Activated naive CD4-positive, alpha-beta T cell treated with anti-CD3 and anti-CD28 coated beads, Interleukin-2, amount 50 U/mL, for 72 hours (primary cell): ENCODE measurements around the gene KRT10. TPM values are rescaled to one million over a fixed set of nuclear protein-coding genes. Genes with fewer than 3 reads are reported as not detected.
"Not testable (repeated sequence)": the region's sequence is repeated elsewhere in the genome, so short reads cannot be mapped to it uniquely, and the experiment has no call there.

Experiments used
- ATAC-seq, 2 donors: fragments of 150-1000 bp; cut with Tn5 transposase; 2 replicates each; pipeline ENCODE4 v1.10.0; 2021; ENCODE audit warnings: mild to moderate bottlenecking in 2 of 2, moderate library complexity in 2 of 2
- DNase-seq, 2 donors: peaks; one replicate each; pipeline ENCODE4 v3.0.0; 2021 to 2022; ENCODE audit warnings: low spot score in 2 of 2
- H3K27ac Mint-ChIP-seq, 2 donors: one replicate each; pipeline ENCODE4 v1.8.0; 2022; ENCODE audit warnings: mild to moderate bottlenecking in 2 of 2, mixed read lengths in 2 of 2
- H3K36me3 Mint-ChIP-seq, 2 donors: one replicate each; pipeline ENCODE4 v1.8.0; 2022; ENCODE audit warnings: mixed read lengths in 2 of 2
- H3K9me3 Mint-ChIP-seq, 2 donors: one replicate each; pipeline ENCODE4 v1.8.0; 2022; ENCODE audit warnings: mixed read lengths in 2 of 2
- total RNA-seq, 2 donors: library from RNA; stranded (reverse); gene quantifications; one replicate each; pipeline ENCODE4 v1.2.3, GENCODE V29; 2022

KRT10 gene
- total RNA-seq, 2 donors from 2014 or later: 28.2 to 33.2 TPM

DNA sequence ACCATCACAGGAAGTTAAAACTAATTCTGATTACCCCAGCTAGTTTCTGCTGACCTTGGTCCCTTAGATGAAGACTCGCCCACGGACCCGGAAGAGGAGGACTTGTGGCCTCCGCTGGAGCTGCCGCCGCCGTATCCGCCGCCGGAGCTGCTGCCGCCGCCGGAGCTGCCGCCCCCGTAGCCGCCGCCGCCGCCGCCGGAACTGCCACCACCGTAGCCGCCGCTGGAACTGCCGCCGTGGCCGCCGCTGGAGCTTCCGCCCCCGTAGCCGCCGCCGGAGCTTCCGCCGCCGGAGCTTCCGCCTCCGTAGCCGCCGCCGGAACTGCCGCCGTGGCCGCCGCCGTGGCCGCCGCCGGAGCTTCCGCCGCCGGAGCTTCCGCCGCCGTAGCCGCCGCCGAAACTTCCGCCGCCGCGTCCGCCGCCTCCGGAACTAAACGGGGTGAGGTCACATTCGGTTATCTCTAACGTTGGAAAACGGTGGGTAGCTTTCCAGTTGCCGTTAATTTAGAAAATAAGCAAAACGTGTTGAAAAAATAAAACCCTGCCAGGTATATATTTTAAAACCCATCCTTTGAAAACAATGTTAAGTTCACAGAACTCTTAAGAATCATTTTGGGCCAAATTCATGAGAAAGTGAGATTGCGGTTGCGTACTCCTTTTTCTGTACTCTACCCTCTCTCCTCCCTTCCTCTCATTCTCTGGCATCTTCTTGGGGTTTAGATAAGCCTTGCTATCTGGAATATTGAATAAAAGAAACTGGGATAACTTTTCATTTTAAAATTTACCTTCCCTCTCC, 3.5 kb downstream of the KRT10 start:
- Mint-ChIP-seq H3K36me3 (peaks cover 20 to 27% of the 10 kb centered on the region in 2 donors), H3K9me3 (peaks cover 0 to 7% of the 10 kb centered on the region in 2 donors), H3K27ac (peak overlapping the region; percentile 96)
- peak; percentile 88 for DNase-seq
- ATAC-seq: peak; percentile 88 to 90

DNA sequence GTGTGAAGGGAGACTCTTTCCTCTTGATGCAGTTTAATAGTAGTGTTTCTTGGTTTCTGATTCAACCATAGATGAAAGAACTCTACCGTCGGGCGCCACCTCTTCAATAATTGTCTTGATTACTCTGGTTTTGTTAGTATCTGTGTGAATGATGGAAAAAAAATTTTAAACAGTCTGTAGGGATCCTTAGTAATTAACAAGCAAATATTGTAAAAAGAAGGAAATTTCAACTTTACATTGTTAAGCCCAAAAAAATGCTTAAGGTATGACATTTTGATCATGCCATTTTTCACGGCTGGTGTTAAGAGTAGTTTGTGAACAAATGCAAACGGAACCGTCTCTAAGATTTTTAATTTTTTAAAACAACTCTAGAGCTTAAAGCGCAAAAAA, 4.1 kb downstream of the KRT10 start:
- ATAC-seq (no peak), DNase-seq (no peak)
- peaks cover 0 to 7% of the 10 kb centered on the region in 2 donors for H3K9me3 Mint-ChIP-seq
- peak overlapping the region; percentile 96 for H3K27ac Mint-ChIP-seq
- peaks cover 20 to 27% of the 10 kb centered on the region in 2 donors for H3K36me3 Mint-ChIP-seq

DNA sequence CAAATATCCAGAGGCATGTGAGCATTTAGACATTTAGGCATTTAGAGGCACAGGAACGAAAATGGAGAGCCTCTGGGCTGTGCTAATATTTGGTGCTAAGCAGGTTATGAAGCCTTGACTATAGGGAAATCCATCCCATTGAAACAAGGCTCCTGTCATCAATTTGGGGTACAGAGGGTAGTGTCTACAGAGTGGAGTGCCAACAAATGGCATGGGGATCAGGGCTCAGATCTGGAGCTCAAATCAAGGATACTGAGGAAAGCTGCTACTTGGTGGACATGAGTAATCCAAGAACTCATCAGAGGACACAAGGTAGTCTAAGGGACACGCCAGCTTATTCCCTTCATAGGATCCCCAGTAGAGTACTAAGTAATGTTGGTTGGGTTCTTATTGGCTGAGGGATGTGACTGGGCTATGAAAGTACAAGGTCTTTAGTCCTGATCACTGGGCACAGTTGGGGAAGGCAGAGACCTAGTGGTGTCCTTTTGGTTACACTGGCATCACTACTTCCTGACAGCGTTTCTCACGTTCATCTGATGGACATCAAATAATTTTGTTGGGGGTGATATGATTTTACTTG, 5.2 kb downstream of the KRT10 start:
- ATAC-seq: no peak
- Mint-ChIP-seq H3K9me3 (peaks cover 0 to 7% of the 10 kb centered on the region in 2 donors), H3K36me3 (peaks cover 20 to 27% of the 10 kb centered on the region in 2 donors), H3K27ac (peak overlapping the region in 1 of 2 donors; percentile 96)
- DNase-seq: no peak

DNA sequence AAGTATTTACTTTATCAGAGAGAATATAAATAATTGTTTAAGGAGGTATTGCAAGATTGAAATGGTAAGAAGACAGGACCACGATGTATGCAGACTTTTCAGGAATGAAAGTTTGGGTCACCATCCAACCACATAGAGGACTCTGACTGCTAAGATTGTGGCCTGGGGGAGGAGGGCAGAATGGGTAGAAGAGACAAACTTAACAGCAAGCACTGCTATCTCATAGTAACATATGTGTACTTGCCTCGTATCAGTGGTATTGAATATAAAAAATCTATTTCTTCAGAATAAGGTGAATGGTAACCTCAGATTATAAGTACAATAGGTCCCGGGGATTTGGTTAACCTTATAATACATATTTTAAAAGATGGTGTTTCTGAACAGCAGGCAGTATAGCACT, 5.8 kb downstream of the KRT10 start:
- peaks cover 0 to 7% of the 10 kb centered on the region in 2 donors for H3K9me3 Mint-ChIP-seq

DNA sequence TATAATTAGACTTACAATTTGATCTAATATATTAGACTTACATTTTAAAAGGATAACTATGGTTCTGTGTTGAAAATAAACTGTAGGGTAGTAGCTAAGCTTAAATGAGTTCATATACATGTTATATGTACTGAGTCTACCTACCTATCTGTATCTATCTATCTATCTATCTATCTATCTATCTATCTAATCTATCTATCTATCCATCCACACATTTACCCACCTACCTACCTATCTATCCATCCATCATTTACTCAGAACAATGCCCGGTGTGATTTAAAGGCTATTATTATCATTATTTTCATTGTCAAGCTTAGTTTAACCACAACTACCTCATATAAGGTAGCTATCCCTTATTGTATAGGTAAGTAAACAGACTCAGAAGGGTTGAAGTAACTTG, 7.0 kb downstream of the KRT10 start:
- peaks cover 20 to 24% of the 10 kb centered on the region in 2 donors for H3K36me3 Mint-ChIP-seq

More for the DNA sequence above, 5.8 kb downstream of the KRT10 start:
- Mint-ChIP-seq H3K27ac (peak overlapping the region in 1 of 2 donors; percentile 96), H3K36me3 (peaks cover 20 to 27% of the 10 kb centered on the region in 2 donors)
- no peak for ATAC-seq
- DNase-seq: no peak

DNA sequence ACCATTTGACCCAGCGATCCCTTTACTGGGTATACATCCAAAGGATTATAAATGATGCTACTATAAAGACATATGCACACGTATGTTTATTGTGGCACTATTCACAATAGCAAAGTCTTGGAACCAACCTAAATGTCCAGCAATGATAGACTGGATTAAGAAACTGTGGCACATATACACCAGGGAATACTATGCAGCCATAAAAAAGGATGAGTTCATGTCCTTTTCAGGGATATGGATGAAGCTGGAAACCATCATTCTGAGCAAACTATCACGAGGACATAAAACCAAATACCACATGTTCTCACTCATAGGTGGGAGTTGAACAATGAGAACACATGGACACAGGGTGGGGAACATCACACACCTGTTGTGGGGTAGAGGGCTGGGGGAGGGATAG, 7.8 kb downstream of the KRT10 start:
- not testable (repeated sequence) for ATAC-seq, H3K27ac Mint-ChIP-seq, H3K9me3 Mint-ChIP-seq, DNase-seq
- peaks cover 15 to 19% of the 10 kb centered on the region in 2 donors for H3K36me3 Mint-ChIP-seq

More for the DNA sequence above, 7.0 kb downstream of the KRT10 start:
- H3K9me3 Mint-ChIP-seq: peaks cover 0 to 7% of the 10 kb centered on the region in 2 donors
- no peak overlapping the region for H3K27ac Mint-ChIP-seq
- ATAC-seq (no peak), DNase-seq (no peak)

DNA sequence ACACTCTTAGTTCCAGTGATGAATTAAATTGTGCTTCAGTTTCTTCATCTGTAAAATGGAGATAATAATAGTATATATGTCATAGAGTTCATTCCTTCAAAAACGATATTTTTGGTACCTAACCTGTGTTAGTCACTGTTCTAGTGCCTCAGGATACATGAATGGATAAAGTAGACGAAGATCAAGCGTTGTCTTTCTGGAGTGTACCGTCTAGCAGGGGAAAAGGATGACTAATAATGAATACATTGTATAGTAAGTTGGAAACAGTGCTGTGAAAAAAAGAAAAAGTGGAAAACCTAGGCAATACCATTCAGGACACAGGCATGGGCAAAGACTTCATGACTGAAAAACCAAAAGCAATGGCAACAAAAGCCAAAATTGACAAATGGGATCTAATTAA, 8.6 kb downstream of the KRT10 start:
- DNase-seq (no peak), ATAC-seq (no peak)
- Mint-ChIP-seq H3K9me3 (peaks cover 0 to 7% of the 10 kb centered on the region in 2 donors), H3K27ac (no peak overlapping the region), H3K36me3 (peaks cover 15 to 19% of the 10 kb centered on the region in 2 donors)

DNA sequence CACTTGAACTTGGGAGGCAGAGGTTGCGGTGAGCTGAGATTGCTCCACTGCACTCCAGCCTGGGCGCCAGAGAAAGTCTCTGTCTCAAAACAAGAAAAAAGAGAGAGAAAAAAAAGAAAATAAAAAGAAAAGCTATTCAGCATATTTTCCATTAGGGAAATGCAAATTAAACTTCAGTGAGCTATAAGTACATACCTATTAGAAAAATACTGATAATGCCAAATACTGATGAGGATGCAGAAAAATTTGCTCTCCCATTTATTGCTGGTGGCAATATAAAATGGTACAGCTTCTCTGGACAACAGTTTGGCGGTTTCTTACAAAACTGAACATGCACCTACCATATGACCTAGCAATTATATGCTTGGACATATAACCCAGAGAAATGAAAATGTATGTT, 9.8 kb downstream of the KRT10 start:
- H3K9me3 Mint-ChIP-seq: peaks cover 0 to 7% of the 10 kb centered on the region in 2 donors
- DNase-seq (no peak), ATAC-seq (no peak)
- peaks cover 9% of the 10 kb centered on the region in 2 donors for H3K36me3 Mint-ChIP-seq
- no peak overlapping the region for H3K27ac Mint-ChIP-seq

DNA sequence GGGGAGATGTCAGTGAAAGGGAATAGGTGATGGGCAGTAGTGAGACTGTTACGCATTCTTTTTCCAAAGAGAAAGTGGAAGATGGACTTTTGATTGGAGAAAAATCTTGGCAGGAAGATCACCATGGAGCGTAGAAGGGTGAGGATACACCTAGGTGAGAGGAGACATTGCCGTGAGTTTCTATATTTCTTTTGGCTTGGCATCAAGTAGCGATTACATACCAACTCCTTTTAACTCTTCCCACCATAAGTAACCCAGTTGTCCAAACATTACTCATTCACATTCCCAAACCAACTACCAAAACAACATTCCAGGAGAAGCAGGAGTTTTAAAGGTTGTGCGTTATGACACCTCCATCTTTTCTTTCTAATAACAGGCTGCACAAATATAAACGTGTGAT, 11.9 kb downstream of the KRT10 start:
- DNase-seq (no peak), ATAC-seq (no peak)
- H3K27ac Mint-ChIP-seq: no peak overlapping the region
- no peaks in the 10 kb centered on the region for H3K36me3 Mint-ChIP-seq
- no peaks in the 10 kb centered on the region for H3K9me3 Mint-ChIP-seq

DNA sequence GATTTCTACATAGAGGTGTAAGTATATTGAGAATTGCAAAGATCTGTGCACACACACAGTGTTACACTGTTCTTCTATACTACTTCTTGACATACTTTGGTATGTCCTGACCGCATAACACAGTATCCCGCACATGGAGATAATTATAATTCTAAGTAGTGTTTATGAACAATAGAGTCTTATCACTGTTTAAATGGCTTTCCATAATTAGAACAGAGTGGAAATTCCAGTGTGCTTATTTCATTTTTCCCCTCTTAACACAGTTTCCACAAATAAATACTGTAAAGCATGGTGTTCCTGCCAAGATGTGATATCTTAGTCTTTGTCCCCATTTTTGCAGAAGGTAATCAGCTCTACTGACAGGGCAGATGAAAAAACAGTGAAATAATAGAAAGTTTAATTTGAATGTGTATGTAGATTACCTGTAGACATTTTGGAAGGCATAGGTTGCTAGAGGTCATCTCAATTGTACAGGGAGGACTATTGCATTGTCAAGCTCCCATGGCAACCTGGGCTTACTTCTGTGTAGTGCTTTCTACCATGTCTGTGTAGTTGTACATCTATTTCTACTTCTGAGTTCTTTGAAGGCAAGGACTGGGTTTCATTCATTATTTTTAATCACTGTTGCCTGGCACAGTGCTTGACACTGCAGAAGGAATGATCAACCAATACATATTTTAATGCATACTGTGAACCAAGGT, 12.5 kb downstream of the KRT10 start:
- ATAC-seq: no peak
- Mint-ChIP-seq H3K27ac (no peak overlapping the region), H3K36me3 (no peaks in the 10 kb centered on the region), H3K9me3 (no peaks in the 10 kb centered on the region)
- no peak for DNase-seq

DNA sequence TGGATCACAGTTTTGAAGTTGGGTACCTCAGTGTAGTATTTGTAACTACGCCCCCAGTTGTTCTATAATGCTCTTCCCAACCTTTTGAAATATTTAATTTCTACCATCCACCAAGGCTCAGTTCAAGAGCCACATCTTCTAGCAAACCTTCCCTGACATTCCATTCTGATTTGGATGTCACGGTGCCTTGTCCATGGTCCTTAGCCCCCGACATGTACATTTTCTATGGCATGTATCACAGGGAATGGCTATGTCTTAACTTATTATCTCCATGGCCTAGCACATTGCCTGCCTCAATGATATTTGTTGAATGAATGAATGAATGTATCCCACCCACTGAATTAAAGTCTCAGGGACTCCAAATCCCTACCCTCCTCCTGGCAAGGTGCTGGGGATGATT, 16.3 kb downstream of the KRT10 start:
- ATAC-seq: no peak
- no peak for DNase-seq
- H3K9me3 Mint-ChIP-seq: no peaks in the 10 kb centered on the region
- no peaks in the 10 kb centered on the region for H3K36me3 Mint-ChIP-seq
- no peak overlapping the region for H3K27ac Mint-ChIP-seq

DNA sequence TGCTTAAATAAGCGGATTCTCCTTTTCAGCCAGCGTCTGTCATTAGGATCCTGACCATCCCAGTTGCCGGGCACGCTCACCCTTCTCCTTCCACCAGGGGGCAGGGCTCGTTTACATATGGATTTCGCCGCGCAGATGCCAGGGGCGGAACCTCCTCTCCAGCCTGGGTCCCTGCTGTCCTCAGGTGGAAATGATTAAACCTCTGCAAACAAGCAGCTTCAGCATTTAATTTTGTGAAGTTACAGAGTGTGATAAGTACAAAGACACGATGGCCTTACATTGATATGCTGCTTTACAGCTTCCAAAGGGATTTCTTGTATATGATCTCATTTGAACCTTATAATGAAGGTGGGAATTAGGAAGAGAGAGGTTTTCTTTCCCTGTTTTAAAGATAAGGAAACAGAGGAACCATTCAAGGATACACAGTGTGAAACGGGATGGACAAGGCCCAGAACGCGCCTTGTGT, 18.8 kb downstream of the KRT10 start:
- no peaks in the 10 kb centered on the region for H3K36me3 Mint-ChIP-seq
- H3K27ac Mint-ChIP-seq: no peak overlapping the region
- DNase-seq: peak; percentile 67 to 80
- ATAC-seq: peak; percentile 85 to 94
- no peaks in the 10 kb centered on the region for H3K9me3 Mint-ChIP-seq

DNA sequence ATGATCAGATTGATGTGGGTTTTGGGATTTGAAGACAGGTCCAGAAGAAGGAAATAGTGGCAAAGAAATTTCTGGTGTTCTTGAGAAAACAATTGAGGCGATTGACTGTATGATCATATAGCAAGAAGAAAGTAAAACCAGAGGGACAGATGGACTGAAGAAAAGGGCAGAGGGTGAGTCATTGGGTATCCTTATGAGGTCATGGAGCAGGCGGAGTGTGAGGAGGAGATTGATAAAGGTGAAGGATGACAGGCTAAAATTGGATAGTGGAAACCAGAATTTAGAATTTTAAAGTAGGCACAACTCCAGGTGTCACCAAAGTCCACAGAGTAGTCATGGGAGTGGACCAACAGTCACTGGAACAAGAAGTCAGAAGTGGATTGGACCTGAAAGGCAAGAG, 21.3 kb downstream of the KRT10 start:
- ATAC-seq: no peak
- H3K9me3 Mint-ChIP-seq: no peaks in the 10 kb centered on the region
- H3K36me3 Mint-ChIP-seq: no peaks in the 10 kb centered on the region
- no peak for DNase-seq
- H3K27ac Mint-ChIP-seq: no peak overlapping the region

DNA sequence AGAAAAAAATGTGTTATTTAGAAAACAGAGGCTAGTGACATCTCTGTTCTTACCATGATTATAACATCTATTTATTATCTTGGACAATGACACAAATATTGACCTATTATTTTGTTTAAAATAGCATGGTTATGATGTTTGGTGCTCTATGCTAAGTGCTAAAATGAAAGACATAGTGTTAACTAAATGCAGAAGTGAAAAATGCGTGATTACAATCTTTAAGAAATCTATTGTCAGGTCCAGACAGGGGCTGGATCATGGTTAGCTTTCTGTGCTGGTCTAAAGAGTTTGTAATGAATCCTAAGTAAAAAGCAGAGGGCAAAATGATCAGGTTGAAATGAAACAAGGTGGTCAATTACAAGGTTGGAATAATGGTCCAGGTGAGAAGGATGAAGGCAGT, 22.0 kb downstream of the KRT10 start:
- no peaks in the 10 kb centered on the region for H3K36me3 Mint-ChIP-seq
- ATAC-seq: no peak
- H3K9me3 Mint-ChIP-seq: no peaks in the 10 kb centered on the region
- no peak overlapping the region for H3K27ac Mint-ChIP-seq
- no peak for DNase-seq

DNA sequence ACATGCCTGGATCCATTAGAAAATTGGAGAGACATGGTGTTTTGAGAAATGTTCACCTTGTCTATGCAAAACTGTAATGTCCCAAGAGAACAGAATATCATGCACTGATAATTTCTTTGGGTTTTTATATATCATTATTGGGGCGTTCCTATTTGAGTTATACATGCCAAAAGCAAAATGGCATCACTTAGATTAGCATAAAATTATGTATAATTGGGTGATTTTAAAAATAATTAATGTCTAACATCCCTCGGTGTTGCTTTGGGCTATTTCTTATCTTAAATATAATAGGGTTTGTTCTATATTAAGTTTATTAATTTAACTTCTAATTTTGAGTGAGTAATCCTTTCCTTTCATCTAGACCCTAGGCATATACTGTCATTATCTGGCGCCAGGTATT, 22.6 kb downstream of the KRT10 start, which contains the start of gene KRT28:
TSS of gene KRT28 (minus strand) at position 101 of the 400 bp plus-strand sequence. CDS start at position 35, 66 bp downstream.
- no peak for ATAC-seq
- Mint-ChIP-seq H3K27ac (no peak within 1 kb of the TSS), H3K9me3 (no peaks in the 10 kb centered on the region), H3K36me3 (no peaks in the 10 kb centered on the region)
- no peak for DNase-seq

DNA sequence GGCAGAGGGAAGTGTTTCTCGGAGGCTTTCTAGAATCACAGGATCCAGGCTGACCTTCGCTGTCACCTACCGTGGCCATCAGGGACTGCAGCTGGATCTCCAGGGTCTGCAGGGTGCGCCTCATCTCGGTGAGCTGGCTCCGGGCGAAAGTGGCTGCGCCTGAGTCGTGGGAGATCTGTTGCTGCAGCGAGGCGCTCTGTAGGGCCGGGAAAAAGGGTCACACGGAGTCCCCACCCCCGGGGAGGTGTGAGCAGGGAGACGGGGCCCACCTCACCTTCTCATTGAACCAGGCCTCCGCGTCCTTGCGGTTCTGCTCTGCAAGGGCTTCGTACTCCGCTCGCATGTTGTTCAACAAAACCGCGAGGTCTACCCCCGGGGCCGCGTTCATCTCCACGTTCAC, 25.6 kb downstream of the KRT10 start:
- Mint-ChIP-seq H3K9me3 (no peaks in the 10 kb centered on the region), H3K36me3 (no peaks in the 10 kb centered on the region), H3K27ac (no peak overlapping the region)
- ATAC-seq (no peak), DNase-seq (no peak)

DNA sequence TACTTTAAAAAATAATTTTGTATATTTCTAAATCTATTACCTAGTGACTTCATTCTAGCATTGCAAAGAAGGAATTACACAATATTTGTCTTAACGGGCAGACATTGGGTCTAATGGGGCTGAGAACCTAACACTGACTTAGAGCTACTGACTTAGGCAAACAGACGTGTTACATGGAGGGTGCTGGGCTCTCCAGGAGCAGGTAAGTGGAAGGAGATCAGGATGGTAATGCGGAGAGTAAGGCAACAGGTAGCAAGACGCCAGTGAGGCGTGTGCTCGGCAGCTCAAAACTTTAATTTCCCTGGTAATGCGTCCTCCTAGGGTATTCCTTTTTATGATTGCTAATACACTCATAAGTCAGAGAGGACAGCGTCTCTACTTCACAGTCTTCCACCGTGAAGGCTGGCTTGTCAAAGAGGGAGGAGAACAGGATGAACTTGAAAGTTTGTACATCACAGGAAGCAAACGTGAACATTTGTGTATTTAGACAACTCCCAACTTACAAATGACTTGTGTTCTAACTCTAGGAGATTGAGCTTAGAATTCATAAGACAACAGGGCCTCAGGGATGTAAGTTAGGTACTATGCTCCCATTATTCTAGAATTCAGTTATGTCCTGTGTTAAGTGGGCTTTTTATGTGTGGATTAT, 27.3 kb downstream of the KRT10 start:
- no peak for DNase-seq
- H3K36me3 Mint-ChIP-seq: no peaks in the 10 kb centered on the region
- peak overlapping the region in 1 of 2 donors; percentile 55 for H3K27ac Mint-ChIP-seq
- ATAC-seq: no peak
- no peaks in the 10 kb centered on the region for H3K9me3 Mint-ChIP-seq
